GM19035 (cell line): ENCODE results near the gene DNTTIP2.
"Not testable (repeated sequence)": the region's sequence is repeated elsewhere in the genome, so short reads cannot be mapped to it uniquely, and the experiment has no call there.

Experiments used
- ATAC-seq: cut with Tn5 transposase; IDR thresholded peaks from one replicate; pipeline ENCODE4 v1.9.1; 2021; ENCODE audit not compliant: unreplicated experiment

Gene DNTTIP2

DNA sequence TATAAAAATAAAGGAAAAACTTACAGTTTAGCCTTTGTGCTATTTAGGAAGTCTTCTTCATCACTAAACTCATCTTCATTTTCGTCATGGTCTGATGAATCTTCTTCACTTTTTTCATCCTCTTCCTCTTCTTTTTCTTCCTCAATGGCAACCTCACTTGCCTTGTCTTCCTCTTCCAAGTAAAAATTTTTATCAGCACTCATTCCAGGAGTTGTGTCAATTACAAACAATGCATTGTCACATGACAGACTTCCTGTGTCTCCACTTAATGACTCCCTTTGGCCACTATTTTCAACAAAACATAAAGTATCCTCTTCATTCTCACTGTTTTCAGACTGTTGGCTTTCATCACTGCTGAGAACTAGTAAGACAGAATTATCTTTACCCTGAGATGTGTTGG lies 2.8 kb downstream of the DNTTIP2 start:
- no peak for ATAC-seq

DNA sequence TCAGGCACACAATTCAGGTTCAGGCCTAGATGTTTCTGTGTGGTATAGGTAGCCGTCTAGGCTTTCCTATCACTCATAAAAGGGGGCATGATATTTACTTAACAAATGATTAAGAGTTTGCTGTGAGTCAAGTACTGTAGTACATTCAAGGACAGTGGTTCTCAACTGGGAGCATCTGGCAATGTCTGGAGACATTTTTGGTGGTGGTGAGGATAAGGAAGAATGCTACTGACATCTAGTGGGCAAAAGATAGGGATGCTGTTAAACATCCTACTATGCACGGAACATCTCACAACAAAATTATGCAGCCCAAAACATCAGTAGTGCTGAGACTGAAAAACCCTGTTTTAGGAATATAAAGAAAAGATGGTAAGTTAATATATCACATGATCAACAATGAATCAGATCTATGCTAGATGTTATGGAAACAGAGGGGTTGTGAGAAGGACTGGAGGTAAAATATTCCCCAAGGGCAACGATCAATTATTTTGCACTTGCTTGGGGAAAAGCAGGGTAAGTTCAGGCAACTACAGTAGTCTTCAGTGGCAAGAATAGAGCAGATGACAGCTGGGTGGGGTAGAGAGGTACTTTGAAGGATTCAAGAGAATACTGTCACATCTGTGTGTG lies 4.9 kb downstream of the DNTTIP2 start:
- ATAC-seq, result no peak

DNA sequence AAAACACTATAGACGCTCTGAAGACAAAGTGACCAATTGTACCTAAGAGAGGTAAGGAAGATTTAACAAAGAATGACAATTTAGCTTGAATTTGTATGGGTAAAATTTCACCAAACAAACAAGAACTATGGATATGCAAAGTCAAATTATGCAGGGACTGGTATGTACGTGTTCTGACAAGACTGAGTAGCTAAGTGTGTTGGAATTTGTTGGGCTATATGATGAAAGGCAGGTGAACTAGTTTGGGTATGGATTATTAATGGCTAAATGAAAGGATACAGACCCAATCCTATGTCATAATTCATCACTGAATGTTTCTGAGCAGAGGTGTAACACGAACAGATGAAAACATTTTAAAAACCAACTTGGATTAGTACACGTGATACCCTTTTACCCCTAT lies 7.6 kb downstream of the DNTTIP2 start:
- no peak for ATAC-seq

DNA sequence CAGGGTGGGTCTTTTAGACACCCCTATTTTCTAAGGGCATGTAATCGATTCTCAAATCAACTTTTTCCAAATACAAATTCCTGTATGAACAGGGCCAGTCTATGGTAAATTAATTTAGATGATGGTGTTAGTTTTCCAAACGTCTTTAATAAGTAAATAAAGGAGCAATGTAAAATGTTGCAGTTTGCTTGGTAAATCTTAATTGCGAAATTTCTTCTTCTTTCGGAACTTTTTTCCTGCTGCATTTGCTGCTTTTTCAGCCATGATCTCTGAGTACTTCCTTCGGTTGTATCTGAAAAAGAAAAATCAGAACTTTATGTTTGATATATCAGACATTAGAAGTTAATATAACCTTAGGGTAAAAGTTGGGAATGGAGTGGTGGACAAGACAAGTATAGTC lies 9.4 kb downstream of the DNTTIP2 start:
- ATAC-seq, result no peak

DNA sequence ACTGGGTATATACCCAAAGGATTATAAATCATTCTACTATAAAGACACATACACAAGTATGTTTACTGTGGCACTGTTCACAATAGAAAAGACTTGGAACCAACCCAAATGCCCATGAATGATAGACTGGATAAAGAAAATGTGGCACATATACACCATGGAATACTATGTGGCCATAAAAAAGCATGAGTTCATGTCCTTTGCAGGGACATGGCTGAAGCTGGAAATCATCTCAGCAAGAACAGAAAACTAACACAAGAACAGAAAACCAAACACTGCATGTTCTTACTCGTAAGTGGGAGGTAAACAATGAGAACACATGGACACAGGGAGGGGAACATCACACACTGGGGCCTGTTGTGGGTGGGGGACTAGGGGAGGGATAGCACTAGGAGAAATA lies 10.5 kb downstream of the DNTTIP2 start:
- ATAC-seq, result not testable (repeated sequence)

DNA sequence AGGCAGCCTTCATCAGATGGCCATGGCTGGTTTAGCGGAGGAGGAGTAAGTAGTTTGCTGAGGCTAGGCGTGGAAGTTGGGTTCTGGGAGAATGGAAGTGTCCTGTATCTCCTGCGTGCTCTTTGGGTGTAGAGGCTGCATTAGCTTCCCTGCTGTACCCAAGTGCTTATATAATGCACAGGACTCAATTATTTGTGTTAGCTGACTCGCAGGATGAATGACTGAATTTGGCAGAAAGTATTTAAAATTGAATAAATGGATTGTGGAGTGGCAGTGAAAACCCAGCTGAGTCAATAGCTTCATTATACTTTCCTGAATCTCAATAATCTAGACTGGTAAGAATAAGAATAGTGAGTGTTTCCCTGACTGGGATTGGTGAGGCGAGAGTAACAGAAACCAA lies 13.8 kb downstream of the DNTTIP2 start:
- ATAC-seq, result no peak

DNA sequence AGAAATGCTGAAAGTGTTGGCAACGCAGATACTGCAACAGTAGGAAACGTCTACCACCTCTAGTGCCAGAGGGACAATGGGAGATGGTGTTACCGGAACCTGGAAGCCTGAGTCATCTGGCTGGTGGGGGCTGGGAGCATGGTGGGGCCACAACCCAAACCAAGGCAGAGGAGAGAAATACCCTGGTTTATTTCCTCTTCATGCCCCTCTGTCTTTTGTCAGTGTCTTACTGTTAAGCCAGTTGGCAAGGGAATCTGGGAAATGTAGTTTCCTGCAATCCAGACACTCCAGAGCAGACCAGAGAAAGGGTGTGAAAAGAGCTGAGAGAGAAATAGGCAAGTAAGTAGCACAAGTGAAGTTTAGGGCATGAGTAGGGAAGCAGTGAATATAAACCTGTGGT lies 14.8 kb downstream of the DNTTIP2 start:
- ATAC-seq, result no peak

DNA sequence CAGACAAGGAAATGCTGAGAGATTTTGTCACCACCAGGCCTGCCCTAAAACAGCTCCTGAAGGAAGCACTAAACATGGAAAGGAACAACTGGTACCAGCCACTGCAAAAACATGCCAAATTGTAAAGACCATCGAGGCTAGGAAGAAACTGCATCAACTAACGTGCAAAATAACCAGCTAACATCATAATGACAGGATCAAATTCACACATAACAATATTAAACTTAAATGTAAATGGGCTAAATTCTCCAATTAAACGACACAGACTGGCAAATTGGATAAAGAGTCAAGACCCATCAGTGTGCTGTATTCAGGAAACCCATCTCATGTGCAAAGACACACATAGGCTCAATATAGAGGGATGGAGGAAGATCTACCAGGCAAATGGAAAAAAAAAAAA lies 21.4 kb downstream of the DNTTIP2 start:
- not testable (repeated sequence) for ATAC-seq

DNA sequence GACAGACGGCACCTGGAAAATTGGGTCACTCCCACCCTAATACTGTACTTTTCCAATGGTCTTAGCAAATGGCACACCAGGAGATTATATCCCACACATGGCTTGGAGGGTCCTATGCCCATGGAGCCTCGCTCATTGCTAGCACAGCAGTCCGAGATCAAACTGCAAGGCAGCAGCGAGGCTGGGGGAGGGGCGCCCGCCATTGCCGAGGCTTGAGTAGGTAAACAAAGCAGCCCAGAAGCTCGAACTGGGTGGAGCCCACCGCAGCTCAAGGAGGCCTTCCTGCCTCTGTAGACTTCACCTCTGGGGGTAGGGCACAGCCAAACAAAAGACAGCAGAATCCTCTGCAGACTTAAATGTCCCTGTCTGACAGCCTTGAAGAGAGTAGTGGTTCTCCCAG lies 23.0 kb downstream of the DNTTIP2 start:
- not testable (repeated sequence) for ATAC-seq

DNA sequence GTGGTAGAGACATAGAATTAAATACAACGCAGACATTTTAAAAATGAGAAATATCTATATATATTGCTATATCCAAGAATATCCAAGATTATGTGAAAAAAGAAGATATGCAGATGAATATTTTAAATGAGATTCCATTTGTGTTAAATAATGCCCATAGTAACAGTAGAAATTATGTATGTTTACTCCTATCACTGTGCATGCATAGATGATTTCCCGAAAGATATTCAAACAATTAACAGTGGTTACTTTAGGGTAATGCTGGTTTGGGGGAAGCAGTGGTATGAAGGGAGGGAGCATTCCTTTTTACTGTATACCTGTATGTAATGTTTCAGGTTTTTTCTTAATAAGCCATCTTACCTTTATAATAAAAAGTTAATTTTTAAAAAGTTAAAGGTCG lies 25.1 kb downstream of the DNTTIP2 start:
- no peak for ATAC-seq

DNA sequence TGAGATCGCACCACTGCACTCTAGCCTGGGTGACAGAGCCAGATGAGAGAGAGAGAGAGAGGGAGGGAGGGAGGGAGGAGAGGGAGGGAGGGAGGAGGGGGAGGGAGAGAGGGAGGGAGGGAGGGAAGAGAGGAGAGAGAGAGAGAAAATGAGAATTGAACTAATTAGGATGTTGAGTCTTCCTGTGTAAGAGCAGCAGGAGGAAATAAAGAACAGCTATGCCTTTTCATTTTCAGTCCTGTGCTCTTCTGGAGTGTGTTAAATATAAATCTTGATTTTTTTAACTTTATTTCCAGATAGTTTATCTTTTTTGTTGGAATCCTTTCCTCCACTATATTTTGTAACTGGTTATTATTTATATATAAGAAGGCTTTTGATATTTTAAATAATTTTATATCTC lies 27.1 kb downstream of the DNTTIP2 start:
- ATAC-seq, result no peak

DNA sequence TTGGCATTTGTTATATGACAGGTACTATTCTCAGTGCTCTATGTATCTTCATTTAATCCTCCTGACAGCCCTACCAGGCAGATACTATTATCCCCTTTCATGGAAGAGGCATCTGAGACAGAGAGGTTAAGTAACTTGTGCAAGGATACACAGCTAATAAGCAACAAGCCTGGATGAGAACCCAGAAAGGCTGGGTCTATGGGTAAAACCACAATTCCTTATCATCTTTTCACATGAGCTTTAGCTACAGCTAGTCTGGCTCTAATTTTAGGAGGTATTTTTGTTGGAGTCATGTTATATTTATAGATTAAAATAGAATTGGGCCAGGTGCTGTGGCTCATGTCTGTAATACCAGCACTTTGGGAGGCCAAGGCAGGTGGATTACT lies 27.7 kb downstream of the DNTTIP2 start:
- ATAC-seq, result no peak

DNA sequence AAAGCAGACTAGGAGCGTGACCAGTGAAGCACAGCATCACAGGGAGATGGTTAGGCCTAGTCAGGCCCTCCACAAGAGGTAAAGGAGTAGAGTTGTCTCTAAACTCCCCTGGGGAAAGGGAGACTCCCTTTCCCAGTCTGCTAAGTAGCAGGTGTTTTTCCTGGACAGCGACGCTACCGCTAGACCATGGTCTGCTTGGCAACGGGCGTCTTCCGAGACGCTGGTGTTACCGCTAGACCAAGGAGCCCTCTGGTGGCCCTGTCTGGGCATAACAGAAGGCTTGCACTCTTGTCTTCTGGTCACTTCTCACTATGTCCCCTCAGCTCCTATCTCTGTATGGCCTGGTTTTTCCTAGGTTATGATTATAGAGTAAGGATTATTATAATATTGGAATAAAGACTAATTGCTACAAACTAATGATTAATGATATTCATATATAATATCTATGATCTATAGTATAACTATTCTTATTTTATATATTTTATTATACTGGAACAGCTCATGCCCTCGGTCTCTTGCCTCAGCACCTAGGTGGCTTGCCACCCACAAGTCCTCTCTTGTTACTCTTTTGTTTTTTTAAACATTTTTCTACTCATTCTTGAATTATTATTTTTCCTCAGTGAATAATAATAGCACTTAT lies 28.2 kb downstream of the DNTTIP2 start:
- ATAC-seq, result not testable (repeated sequence)

DNA sequence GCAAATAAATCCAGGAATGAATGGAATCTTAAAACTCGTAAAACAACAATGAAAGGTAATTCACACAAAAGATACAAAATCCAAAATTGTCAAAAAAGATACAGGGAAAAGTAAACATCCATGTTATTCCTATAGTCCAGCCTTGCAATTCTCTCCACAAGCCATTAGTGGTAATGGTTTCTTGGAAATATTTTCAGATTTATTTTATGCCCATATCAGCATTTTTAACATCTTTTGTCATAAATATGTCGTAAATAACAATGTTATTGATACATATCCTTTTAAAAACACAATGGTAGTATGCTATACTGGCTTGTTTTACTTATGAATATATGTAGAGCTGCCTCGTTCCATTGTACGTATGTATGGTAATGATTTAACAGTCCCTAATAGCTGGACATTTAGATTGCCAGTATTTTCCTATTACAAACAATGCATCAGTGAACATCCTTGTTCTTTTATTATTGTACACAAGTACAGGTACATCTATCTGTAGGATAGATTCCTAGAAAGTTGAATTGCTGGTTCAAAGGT lies 30.6 kb downstream of the DNTTIP2 start:
- no peak for ATAC-seq

DNA sequence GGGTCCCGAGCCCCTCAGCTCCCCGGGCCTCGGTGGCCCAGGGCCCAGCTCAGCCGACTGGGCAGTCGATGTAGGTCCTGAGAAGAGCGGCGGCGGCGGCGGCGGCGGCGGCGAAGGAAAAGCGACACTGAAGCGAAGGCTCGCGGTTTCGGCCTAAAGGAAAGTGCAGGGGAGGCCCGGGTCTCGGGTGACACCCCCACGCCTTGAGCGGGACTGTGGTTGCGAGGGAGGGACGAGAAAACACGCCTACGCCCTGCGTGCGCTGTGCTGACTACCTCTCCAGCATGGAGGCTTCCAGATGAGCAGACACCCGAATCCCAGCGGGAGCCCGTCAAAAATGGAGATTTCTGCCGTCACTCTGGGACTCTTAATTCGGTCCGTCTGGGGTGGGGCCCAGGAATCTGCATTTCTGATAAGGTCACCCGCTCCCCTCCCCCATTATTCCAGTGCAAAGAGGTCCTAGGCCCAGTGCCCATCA lies 31.2 kb downstream of the DNTTIP2 start:
- peak; percentile 27 for ATAC-seq

DNA sequence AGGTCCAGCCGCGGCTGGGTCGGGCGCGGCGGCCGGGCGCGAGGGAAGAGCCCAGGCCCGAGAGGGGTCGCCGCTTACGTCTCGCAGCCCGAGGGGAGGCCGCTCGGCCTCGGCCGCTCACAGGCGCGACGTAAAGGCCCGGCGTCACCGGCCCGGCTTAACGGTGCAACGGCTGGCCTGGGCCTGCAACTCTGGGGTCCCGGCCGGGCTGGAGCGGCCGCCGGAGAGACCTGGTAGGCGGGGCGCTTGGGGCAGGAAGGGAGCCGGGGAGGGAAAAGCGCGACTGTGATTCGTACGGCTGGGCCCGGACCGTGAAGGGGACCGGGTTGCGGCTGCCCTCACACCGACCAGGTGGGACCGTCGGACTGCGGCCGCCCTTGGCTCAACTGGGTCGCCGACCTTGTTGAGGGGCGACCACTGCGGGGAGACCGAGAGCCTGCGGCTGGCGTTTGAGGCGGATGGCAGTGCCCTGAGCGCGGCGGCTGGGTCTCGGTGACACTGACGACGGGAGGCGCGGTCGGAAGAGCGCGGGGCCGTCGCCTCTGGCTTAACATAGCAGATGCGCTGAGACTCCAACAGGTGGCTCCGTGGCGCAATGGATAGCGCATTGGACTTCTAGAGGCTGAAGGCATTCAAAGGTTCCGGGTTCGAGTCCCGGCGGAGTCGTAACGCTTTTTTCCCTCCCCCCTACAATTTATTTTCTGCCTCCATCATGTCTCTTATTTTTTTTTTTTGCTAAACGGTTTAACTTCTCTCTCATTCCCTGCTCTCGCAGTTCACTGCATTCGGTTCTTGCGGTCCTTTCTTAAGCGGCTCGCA lies 31.8 kb downstream of the DNTTIP2 start:
- peak; percentile 71 for ATAC-seq

DNA sequence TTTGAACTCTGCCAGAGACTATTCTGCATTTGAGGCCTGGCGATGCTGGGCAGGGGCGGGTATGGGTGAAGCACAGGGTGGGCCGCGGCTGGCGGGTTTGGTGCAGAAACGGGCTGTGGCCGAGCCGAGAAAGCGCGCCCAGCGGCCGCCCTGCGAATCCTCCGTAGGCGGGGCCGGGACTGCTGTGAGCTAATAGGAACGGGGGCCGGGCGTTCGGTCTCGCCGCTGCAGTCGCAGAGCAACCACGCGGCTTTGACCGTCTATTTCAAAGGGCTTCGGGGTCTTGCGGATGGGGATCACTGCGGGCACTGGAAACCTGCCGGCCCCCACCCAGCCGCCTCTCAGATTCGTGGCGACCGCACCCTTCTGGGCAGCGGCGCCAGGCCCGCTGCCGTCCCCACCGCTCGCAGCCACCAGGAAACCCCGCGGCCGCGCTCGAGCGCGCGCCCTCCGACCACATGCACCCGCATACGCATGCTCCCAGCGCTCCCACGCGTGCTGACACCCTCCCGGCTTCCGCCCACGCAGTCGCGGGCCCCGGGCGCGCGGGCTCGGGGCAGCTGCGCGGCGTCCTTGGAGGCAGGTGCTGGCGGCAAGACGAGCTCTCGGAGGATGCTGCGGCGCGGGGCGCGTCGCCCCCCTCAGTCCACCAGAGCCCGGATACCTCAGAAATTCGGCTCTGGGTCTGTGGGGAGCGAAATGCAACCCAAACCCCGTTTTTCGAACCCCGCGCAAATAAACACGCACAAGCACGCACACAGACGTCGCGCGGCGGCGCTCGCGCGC lies 32.6 kb downstream of the DNTTIP2 start:
- peak; percentile 52 for ATAC-seq

DNA sequence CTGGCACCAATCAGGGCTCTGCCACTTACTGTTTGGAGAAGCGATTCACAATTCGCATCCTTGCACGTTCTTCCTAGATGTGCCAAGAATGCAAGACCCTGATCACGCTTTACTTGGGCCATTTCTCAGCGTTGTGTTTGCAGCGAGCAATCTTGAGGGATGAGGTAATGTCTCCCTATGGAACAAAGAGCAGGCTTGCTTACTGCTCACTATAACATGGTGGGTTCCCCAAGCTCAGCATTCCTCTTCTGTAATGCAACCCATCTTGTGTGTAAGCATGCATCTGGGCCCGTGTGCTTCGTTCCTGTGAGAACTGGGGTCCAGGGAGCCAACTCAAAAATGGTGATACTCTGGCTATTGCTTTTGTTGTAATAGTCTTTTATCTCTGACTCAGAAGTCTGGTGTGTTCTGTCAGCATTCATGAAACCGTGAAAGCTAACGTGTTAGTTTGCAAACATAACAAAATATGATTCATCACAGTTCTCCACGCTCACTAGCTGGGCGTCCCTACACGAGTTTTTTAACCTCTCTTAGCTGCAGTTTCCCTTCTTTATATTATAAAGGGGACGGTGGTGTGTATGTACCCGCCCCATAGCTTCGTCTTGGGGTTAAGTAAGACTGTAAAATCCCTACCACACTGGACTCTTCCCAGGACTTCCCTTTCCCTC lies 33.3 kb downstream of the DNTTIP2 start:
- ATAC-seq, result peak; percentile 2

DNA sequence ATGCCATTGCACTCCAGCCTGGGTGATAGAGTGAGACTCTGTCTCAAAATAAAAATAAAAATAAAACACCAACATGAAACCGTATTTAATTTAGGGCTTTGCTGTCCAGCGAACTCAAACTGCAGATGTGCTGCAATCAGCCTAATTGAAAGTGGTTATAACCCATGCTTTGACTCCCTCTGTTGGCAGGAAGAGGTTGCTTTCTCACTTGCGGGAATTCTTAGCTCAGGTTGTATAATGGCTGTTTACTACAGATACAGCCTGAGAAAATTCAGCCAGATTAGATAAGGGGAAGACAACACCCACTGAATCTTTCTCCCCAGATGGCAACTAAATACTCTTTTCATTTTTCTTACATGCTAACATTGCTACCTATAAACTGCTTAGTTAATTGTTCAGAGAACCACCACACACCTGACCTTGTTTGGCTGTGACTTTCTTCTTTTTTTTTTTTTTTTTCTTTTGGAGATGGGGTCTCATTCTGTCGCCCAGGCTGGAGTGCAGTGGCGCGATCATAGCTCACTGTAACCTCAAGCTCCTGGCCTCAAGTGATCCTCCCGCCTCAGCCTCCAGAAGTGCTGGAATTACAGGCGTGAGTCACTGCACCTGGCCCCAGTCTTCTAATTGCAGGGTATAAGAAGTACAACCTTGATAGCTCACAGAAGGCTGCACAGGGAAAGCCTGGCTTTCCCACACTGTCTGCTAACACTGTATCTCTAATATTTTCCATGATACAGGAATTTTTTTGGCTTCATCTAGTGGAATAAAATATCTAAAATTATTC lies 34.6 kb downstream of the DNTTIP2 start:
- no peak for ATAC-seq
